ENCODE results near the gene ECT2. TPM values are rescaled to one million over a fixed set of nuclear protein-coding genes. Genes with fewer than 3 reads are reported as not detected.

Gene ECT2
- total RNA-seq, result 24.5 and 53.4 TPM in 2 replicates

GRCh38 chr3:172750368-172751174, at the start of gene ECT2:
Gene ECT2 (plus strand): TSS chr3:172750726. CDS start chr3:172754531, 3,805 bp downstream.

GRCh38 chr3:172710664-172711453, 39.7 kb upstream of the ECT2 start, which contains the start of gene NCEH1:
Gene NCEH1 (minus strand): TSS chr3:172711067. CDS start chr3:172710984, 83 bp downstream.

Small RNA genes lying within 50 kb of the gene (small RNA-seq; reads per million reads assigned to genes)
- gene AC108667.1 (not detected), gene RF00139 (0.11 reads per million), gene RNU4-4P (not detected), gene RNU6-547P (not detected)

Other genes with a start within 250 kb of the ECT2 start
- gene TNFSF10, start 227.3 kb upstream of the ECT2 start, total RNA-seq, result 36.4 and 55.9 TPM in 2 replicates
- 18.6 and 33.7 TPM in 2 replicates for gene NCEH1, start 39.7 kb upstream of the ECT2 start, total RNA-seq

Measured in vein endothelial cell (primary cell).